ENCODE data around the gene RTN4RL2.
A peak's percentile ranks its signal among the peaks of the same experiment; 100 is the strongest.

Gene RTN4RL2

GRCh38 chr11:57460022-57460757 lies at the start of gene RTN4RL2:
Gene RTN4RL2 (plus strand): TSS chr11:57460528. CDS start chr11:57460866, 338 bp downstream.
- DNase-seq = peak; percentile 63 to 70

GRCh38 chr11:57413681-57414080 lies 46.6 kb upstream of the RTN4RL2 start:
- DNase-seq = no peak

- DNase-seq = no peak
Measured at GRCh38 chr11:57414612-57415212, 45.6 kb upstream of the RTN4RL2 start.

GRCh38 chr11:57416436-57416835 lies 43.9 kb upstream of the RTN4RL2 start:
- DNase-seq = no peak

- no peak for DNase-seq
Measured at GRCh38 chr11:57417056-57417455, 43.3 kb upstream of the RTN4RL2 start.

GRCh38 chr11:57418131-57418530 lies 42.2 kb upstream of the RTN4RL2 start:
- no peak for DNase-seq

GRCh38 chr11:57419146-57419545 lies 41.2 kb upstream of the RTN4RL2 start:
- no peak for DNase-seq

GRCh38 chr11:57421066-57421465 lies 39.3 kb upstream of the RTN4RL2 start:
- DNase-seq = no peak

GRCh38 chr11:57421805-57422204 lies 38.5 kb upstream of the RTN4RL2 start:
- DNase-seq = no peak

GRCh38 chr11:57422669-57423068 lies 37.7 kb upstream of the RTN4RL2 start:
- no peak for DNase-seq

- no peak for DNase-seq
Measured at GRCh38 chr11:57424137-57424791, 36.1 kb upstream of the RTN4RL2 start.

GRCh38 chr11:57424792-57425564 lies 35.4 kb upstream of the RTN4RL2 start:
- DNase-seq = peak; percentile 89 to 93

- DNase-seq = peak; percentile 27 to 35
Measured at GRCh38 chr11:57425565-57426438, 34.5 kb upstream of the RTN4RL2 start.

- DNase-seq = peak in 1 of 2 experiments; percentile 36
Measured at GRCh38 chr11:57426439-57426928, 33.8 kb upstream of the RTN4RL2 start.

- DNase-seq = peak; percentile 84 to 87
Measured at GRCh38 chr11:57426929-57427726, 33.2 kb upstream of the RTN4RL2 start, which contains the start of gene SLC43A3. Gene SLC43A3 (minus strand): TSS chr11:57427121. CDS start chr11:57426172, 949 bp downstream.

- DNase-seq = no peak
Measured at GRCh38 chr11:57427727-57428082, 32.6 kb upstream of the RTN4RL2 start.

GRCh38 chr11:57428643-57429042 lies 31.7 kb upstream of the RTN4RL2 start:
- no peak for DNase-seq

GRCh38 chr11:57429946-57430345 lies 30.4 kb upstream of the RTN4RL2 start:
- no peak for DNase-seq

- DNase-seq = no peak
Measured at GRCh38 chr11:57430952-57431351, 29.4 kb upstream of the RTN4RL2 start.

- no peak for DNase-seq
Measured at GRCh38 chr11:57432149-57432561, 28.2 kb upstream of the RTN4RL2 start.

- DNase-seq = peak; percentile 36 to 50
Measured at GRCh38 chr11:57432714-57433163, 27.6 kb upstream of the RTN4RL2 start.
